ENCODE measurements around the gene ZC3H12A. TPM values are rescaled to one million over a fixed set of nuclear protein-coding genes. Genes with fewer than 3 reads are reported as not detected.

ZC3H12A gene
- 9.8 and 9.9 TPM in 2 replicates for total RNA-seq (2012; rRNA removed)

GRCh38 chr1:37474046-37474696 is at the start of gene ZC3H12A:
TSS of gene ZC3H12A (plus strand) at chr1:37474580. CDS start at chr1:37475497, 917 bp downstream.
- Histone ChIP-seq H3K4me1 (ENCODE audit: control insufficient read depth, insufficient read depth, low read length) (peaks cover 75% of the 10 kb centered on the region), H3K4me2 (ENCODE audit: low read length) (peak within 1 kb of the TSS; percentile 99), H3K9me3 (replicated peaks; ENCODE audit: low read length) (no peaks in the 10 kb centered on the region), H3K4me3 (ENCODE audit: low read length) (peak within 1 kb of the TSS; percentile 78), H3K36me3 (ENCODE audit: insufficient read depth, low read length) (peaks cover 28% of the 10 kb centered on the region), H3K27me3 (ENCODE audit: control insufficient read depth, insufficient read depth, low read length) (no peaks in the 10 kb centered on the region), H3K9ac (ENCODE audit: low read depth, low read length) (peak within 1 kb of the TSS; percentile 93)

DNA sequence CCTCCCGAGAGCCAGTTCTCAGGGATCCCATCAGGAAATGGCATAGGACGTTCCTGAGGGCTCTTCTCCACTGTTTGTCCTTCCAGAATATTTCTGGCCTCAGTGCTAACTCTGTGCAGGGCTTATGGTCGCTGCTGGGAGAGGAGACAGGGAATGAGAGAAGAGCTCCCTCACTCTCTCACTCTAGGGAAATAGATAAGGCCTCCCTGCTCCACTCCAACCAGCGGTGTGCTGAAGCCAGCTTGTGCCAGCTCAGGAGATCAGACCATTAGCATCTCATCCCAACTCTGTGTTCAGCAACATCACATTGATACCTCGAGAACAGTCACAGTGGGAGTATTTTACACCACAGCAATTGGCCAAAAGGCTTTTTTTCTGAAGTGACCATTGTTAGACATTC is 49.2 kb upstream of the ZC3H12A start:
- Histone ChIP-seq H3K27me3 (ENCODE audit: control insufficient read depth, insufficient read depth, low read length) (peaks cover 12% of the 10 kb centered on the region), H3K4me1 (ENCODE audit: control insufficient read depth, insufficient read depth, low read length) (no peaks in the 10 kb centered on the region), H3K36me3 (ENCODE audit: insufficient read depth, low read length) (no peaks in the 10 kb centered on the region), H3K9ac (ENCODE audit: low read depth, low read length) (no peak overlapping the region), H3K4me2 (ENCODE audit: low read length) (no peak overlapping the region), H3K9me3 (replicated peaks; ENCODE audit: low read length) (no peaks in the 10 kb centered on the region), H3K4me3 (ENCODE audit: low read length) (no peak overlapping the region)

- Histone ChIP-seq H3K27me3 (ENCODE audit: control insufficient read depth, insufficient read depth, low read length) (peaks cover 25% of the 10 kb centered on the region), H3K36me3 (ENCODE audit: insufficient read depth, low read length) (no peaks in the 10 kb centered on the region), H3K4me2 (ENCODE audit: low read length) (no peak overlapping the region), H3K4me3 (ENCODE audit: low read length) (no peak overlapping the region), H3K4me1 (ENCODE audit: control insufficient read depth, insufficient read depth, low read length) (no peaks in the 10 kb centered on the region), H3K9me3 (replicated peaks; ENCODE audit: low read length) (no peaks in the 10 kb centered on the region), H3K9ac (ENCODE audit: low read depth, low read length) (no peak overlapping the region)
Measured at GRCh38 chr1:37429029-37429428, 45.4 kb upstream of the ZC3H12A start.

- Histone ChIP-seq H3K27me3 (ENCODE audit: control insufficient read depth, insufficient read depth, low read length) (peaks cover 32% of the 10 kb centered on the region), H3K4me1 (ENCODE audit: control insufficient read depth, insufficient read depth, low read length) (no peaks in the 10 kb centered on the region), H3K36me3 (ENCODE audit: insufficient read depth, low read length) (no peaks in the 10 kb centered on the region), H3K4me2 (ENCODE audit: low read length) (no peak overlapping the region), H3K9me3 (replicated peaks; ENCODE audit: low read length) (no peaks in the 10 kb centered on the region), H3K9ac (ENCODE audit: low read depth, low read length) (no peak overlapping the region), H3K4me3 (ENCODE audit: low read length) (no peak overlapping the region)
Measured at GRCh38 chr1:37430103-37430985, 44.0 kb upstream of the ZC3H12A start.

GRCh38 chr1:37432716-37433115 is 41.7 kb upstream of the ZC3H12A start:
- H3K9ac ChIP-seq (ENCODE audit: low read depth, low read length), result no peak overlapping the region
- no peaks in the 10 kb centered on the region for H3K4me1 ChIP-seq (ENCODE audit: control insufficient read depth, insufficient read depth, low read length)
- H3K4me3 ChIP-seq (ENCODE audit: low read length), result no peak overlapping the region
- no peaks in the 10 kb centered on the region for H3K9me3 ChIP-seq (replicated peaks; ENCODE audit: low read length)
- peaks cover 55% of the 10 kb centered on the region for H3K27me3 ChIP-seq (ENCODE audit: control insufficient read depth, insufficient read depth, low read length)
- no peak overlapping the region for H3K4me2 ChIP-seq (ENCODE audit: low read length)
- no peaks in the 10 kb centered on the region for H3K36me3 ChIP-seq (ENCODE audit: insufficient read depth, low read length)

- Histone ChIP-seq H3K27me3 (ENCODE audit: control insufficient read depth, insufficient read depth, low read length) (peaks cover 59% of the 10 kb centered on the region), H3K4me3 (ENCODE audit: low read length) (no peak overlapping the region), H3K4me1 (ENCODE audit: control insufficient read depth, insufficient read depth, low read length) (no peaks in the 10 kb centered on the region), H3K4me2 (ENCODE audit: low read length) (no peak overlapping the region), H3K36me3 (ENCODE audit: insufficient read depth, low read length) (no peaks in the 10 kb centered on the region), H3K9ac (ENCODE audit: low read depth, low read length) (no peak overlapping the region), H3K9me3 (replicated peaks; ENCODE audit: low read length) (no peaks in the 10 kb centered on the region)
Measured at GRCh38 chr1:37433171-37433570, 41.2 kb upstream of the ZC3H12A start.

DNA sequence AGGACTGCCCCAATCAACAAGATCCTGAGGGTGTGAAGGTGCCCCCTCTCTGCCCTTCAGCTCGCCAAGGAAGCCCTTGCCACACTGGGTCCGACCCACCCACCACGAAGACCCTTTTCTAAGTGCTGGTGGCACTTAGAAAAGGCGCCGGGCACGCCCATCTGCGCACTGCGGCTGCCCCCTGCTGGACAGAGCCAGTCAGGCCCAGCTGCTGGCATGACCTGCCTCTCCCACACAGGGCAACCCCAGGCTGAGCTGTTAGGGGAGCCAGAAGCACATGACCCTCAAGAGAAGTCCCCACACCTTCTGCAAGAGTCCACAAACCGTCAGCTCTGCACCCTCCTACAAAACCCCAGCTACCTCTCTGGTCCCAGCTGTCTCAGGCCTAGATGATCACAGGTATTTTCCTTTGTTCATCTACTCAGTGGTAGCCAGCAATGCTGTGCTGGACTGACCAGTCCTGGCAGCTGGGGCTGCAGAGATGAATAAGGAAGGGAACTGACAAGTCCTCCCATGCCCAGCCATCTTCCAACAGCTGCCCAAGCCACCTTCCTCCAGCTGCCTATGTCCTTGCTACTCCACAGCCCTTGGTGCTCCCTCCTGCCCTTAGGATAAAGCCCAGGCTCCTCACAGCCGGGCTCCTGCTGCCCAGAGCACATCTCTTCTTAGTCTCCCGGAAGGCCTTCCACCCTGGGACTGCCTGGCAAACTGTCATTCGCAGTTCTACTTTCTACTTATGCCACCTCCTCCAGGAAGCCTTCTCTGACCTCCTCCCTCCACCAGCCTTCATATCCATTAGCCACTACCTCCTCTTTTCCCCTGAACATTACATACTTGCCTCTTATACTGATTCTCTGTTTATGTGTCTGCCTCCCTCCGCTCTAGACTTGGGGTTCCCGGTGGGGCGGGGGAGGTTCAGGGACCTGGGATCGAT is 39.8 kb upstream of the ZC3H12A start:
- Histone ChIP-seq H3K9me3 (replicated peaks; ENCODE audit: low read length) (no peaks in the 10 kb centered on the region), H3K36me3 (ENCODE audit: insufficient read depth, low read length) (no peaks in the 10 kb centered on the region), H3K9ac (ENCODE audit: low read depth, low read length) (no peak overlapping the region), H3K4me3 (ENCODE audit: low read length) (no peak overlapping the region), H3K4me2 (ENCODE audit: low read length) (no peak overlapping the region), H3K27me3 (ENCODE audit: control insufficient read depth, insufficient read depth, low read length) (peaks cover 51% of the 10 kb centered on the region), H3K4me1 (ENCODE audit: control insufficient read depth, insufficient read depth, low read length) (no peaks in the 10 kb centered on the region)

DNA sequence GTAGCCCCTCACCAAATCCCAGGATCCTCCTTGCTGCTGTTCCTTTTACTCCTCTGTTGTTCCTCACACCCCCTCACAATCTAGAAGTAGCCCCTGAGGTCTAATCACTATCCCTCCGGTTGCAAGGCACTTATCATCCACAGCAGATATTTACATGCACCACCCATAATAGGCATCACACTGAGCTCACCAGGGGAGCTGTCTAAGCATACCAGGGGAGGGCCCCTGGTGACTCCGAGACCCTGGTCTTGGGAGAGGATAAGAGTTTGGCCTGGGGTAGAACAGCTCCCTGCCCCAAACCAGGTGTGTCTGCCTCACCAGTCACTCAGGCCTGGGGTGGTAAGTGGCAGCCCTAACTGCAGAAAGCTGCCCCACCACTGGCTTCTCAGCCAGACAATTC is 37.3 kb upstream of the ZC3H12A start:
- H3K36me3 ChIP-seq (ENCODE audit: insufficient read depth, low read length), result no peaks in the 10 kb centered on the region
- H3K4me3 ChIP-seq (ENCODE audit: low read length), result no peak overlapping the region
- H3K27me3 ChIP-seq (ENCODE audit: control insufficient read depth, insufficient read depth, low read length), result peaks cover 50% of the 10 kb centered on the region
- no peaks in the 10 kb centered on the region for H3K4me1 ChIP-seq (ENCODE audit: control insufficient read depth, insufficient read depth, low read length)
- no peak overlapping the region for H3K9ac ChIP-seq (ENCODE audit: low read depth, low read length)
- H3K4me2 ChIP-seq (ENCODE audit: low read length), result no peak overlapping the region
- H3K9me3 ChIP-seq (replicated peaks; ENCODE audit: low read length), result no peaks in the 10 kb centered on the region

- Histone ChIP-seq H3K4me1 (ENCODE audit: control insufficient read depth, insufficient read depth, low read length) (no peaks in the 10 kb centered on the region), H3K9ac (ENCODE audit: low read depth, low read length) (no peak overlapping the region), H3K36me3 (ENCODE audit: insufficient read depth, low read length) (no peaks in the 10 kb centered on the region), H3K4me3 (ENCODE audit: low read length) (no peak overlapping the region), H3K4me2 (ENCODE audit: low read length) (no peak overlapping the region), H3K27me3 (ENCODE audit: control insufficient read depth, insufficient read depth, low read length) (peaks cover 52% of the 10 kb centered on the region), H3K9me3 (replicated peaks; ENCODE audit: low read length) (no peaks in the 10 kb centered on the region)
Measured at GRCh38 chr1:37438037-37438868, 36.1 kb upstream of the ZC3H12A start.

DNA sequence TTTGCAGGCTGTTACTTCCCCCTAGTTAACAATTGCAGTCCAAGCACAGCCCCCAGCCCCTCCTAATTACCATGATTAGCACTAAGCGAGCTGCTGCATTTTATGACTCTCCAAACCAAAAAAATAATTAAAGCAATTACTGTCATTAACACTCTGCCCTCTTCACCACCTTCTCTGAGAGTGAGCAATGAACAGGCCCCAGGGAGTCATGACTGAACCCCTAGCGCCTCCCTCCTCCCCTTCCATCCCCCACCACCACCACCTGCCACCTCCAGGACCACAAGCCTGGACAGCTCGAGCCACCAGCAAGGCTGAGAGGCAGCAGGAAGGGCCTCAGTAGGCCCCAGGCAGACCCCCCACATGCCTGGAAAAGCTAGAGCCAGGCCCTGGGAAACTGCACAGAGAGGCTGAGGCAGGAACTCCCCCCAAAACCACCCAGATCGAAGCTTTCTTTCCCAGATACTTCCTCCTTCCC is 35.5 kb upstream of the ZC3H12A start:
- Histone ChIP-seq H3K9ac (ENCODE audit: low read depth, low read length) (no peak overlapping the region), H3K4me2 (ENCODE audit: low read length) (no peak overlapping the region), H3K27me3 (ENCODE audit: control insufficient read depth, insufficient read depth, low read length) (peaks cover 52% of the 10 kb centered on the region), H3K36me3 (ENCODE audit: insufficient read depth, low read length) (no peaks in the 10 kb centered on the region), H3K9me3 (replicated peaks; ENCODE audit: low read length) (no peaks in the 10 kb centered on the region), H3K4me1 (ENCODE audit: control insufficient read depth, insufficient read depth, low read length) (no peaks in the 10 kb centered on the region), H3K4me3 (ENCODE audit: low read length) (no peak overlapping the region)

Measured in skeletal muscle satellite cell (primary cell).